ENCODE results near the gene SHE.
A peak's percentile ranks its signal among the peaks of the same experiment; 100 is the strongest.

Gene SHE

GRCh38 chr1:154434346-154435085, 67.7 kb downstream of the SHE start:
- intact Hi-C loops (cut with DNase I), result no loop called here
- DNase-seq, result peak in 27 of 42 donors; percentile 19 to 75 (median 53)

- intact Hi-C loops (cut with DNase I), result no loop called here
- DNase-seq, result no peak
Observed at GRCh38 chr1:154433161-154433764, 68.9 kb downstream of the SHE start.

- DNase-seq, result no peak
- intact Hi-C loops (cut with DNase I), result no loop called here
Observed at GRCh38 chr1:154431586-154432373, 70.4 kb downstream of the SHE start.

GRCh38 chr1:154430903-154431302, 71.3 kb downstream of the SHE start:
- intact Hi-C loops (cut with DNase I), result no loop called here
- no peak for DNase-seq

- intact Hi-C loops (cut with DNase I), result no loop called here
- no peak for DNase-seq
Observed at GRCh38 chr1:154429841-154430611, 72.2 kb downstream of the SHE start.

Data from head of caudate nucleus (tissue), 42 donors.